ENCODE results near the gene HAUS7. TPM values are rescaled to one million over a fixed set of nuclear protein-coding genes. Genes with fewer than 3 reads are reported as not detected.

Gene HAUS7
- total RNA-seq, 1 experiment from 2014 or later, result 46.5 TPM

- no peak for TF ChIP-seq NR1H2 (CRISPR knock-in tag; IDR thresholded peaks at IDR 0.05)
- no peak for TF ChIP-seq ELF4 (CRISPR knock-in tag; IDR thresholded peaks at IDR 0.05; ENCODE audit: low read depth)
- TF ChIP-seq E2F4 (CRISPR knock-in tag; IDR thresholded peaks at IDR 0.05; ENCODE audit: borderline replicate concordance, low read depth), result no peak
- no peak for TF ChIP-seq E2F5 (CRISPR knock-in tag; IDR thresholded peaks at IDR 0.05)
Measured at GRCh38 chrX:153411988-153412574, 58.3 kb downstream of the HAUS7 start (continued).

- no peaks in the 10 kb centered on the region for H3K36me3 Mint-ChIP-seq
- POLR2A ChIA-PET, result no interaction called here
- peak within 1 kb of the TSS; percentile 59 for H3K4me3 Mint-ChIP-seq
- no peak for DNase-seq (ENCODE audit: low spot score)
- CTCF ChIA-PET, result interaction anchor here (0.6 to 1.3 kb wide), 3 partner anchors 32 to 74 kb away, joined by 3 read pairs; partner anchors contain the start of gene HAUS7
- peaks cover 8% of the 10 kb centered on the region for H3K4me1 Mint-ChIP-seq
- H3K9me3 Mint-ChIP-seq, result no peaks in the 10 kb centered on the region
- H3K27me3 Mint-ChIP-seq (ENCODE audit: low read depth), result peaks cover 19% of the 10 kb centered on the region
- peak; percentile 38 for ATAC-seq
- no peak within 1 kb of the TSS for H3K27ac Mint-ChIP-seq
- TF ChIP-seq AR (CRISPR knock-in tag; IDR thresholded peaks at IDR 0.05) (no peak), ERG (CRISPR knock-in tag; IDR thresholded peaks at IDR 0.05) (no peak), MAX (CRISPR knock-in tag; IDR thresholded peaks at IDR 0.05) (no peak), RELA (CRISPR knock-in tag; IDR thresholded peaks at IDR 0.05; ENCODE audit: borderline replicate concordance) (no peak), NR2C2 (CRISPR knock-in tag; IDR thresholded peaks at IDR 0.05) (no peak), ZBTB21 (CRISPR knock-in tag; IDR thresholded peaks at IDR 0.05; ENCODE audit: borderline replicate concordance) (no peak), CBFB (CRISPR knock-in tag; IDR thresholded peaks at IDR 0.05; ENCODE audit: low read depth) (no peak), ZNF138 (CRISPR knock-in tag; conservative IDR thresholded peaks at IDR 0.05) (no peak), ZNF425 (CRISPR knock-in tag; conservative IDR thresholded peaks at IDR 0.05) (no peak), PREB (CRISPR knock-in tag; IDR thresholded peaks at IDR 0.05; ENCODE audit: borderline replicate concordance) (no peak), ATF3 (CRISPR knock-in tag; conservative IDR thresholded peaks at IDR 0.05) (no peak), ZNF512 (CRISPR knock-in tag; IDR thresholded peaks at IDR 0.05; ENCODE audit: borderline replicate concordance) (no peak)
Measured at GRCh38 chrX:153411255-153411987, 59.0 kb downstream of the HAUS7 start, which contains the start of gene ZFP92. TSS of gene ZFP92 (plus strand) at chrX:153411472. CDS start at chrX:153418323, 6,851 bp downstream.

Data from WTC11 (cell line).